ENCODE results near the gene AKAP4.

AKAP4 gene

DNA sequence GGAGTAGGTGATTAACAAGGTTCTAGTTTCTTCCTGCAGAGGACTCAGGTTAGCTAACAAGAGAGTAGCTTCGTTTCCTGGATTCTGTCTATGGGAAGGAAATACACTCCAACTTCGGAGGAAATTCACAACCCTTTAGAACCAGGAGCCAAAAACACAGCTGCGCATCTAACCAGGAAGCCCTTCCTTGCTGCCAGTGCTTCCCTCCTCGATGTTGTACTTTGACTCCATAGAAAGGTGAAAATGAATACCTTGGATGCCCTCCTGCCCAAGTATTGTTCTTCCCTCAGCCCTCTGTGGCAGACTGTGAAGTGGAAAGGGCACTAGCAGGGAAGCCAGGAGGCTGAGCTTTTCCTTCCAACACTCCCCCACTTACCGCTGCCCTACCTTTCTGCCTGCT lies 35.1 kb downstream of the AKAP4 start:
- POLR2A ChIA-PET = no interaction called here

DNA sequence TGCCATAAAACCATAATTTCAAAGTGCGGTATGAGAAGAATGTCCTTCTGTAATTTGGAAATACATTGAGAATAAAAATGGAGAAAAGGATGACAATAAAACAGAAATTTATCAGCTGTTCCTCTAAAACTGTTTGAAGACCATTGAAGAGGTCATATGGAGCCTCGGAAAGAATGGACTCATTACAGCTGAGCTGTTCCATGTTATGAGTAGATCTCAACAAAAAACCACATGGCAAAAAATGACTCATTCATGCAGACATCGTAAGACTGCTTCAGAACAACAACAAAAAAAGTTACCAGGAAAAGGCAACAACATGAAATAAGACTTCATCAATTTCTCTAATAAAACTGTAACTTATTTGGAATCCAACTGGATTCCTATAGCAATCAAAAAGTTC lies 39.7 kb downstream of the AKAP4 start:
- DNase-seq (ENCODE audit: low read depth, low spot score) = no peak
- TF ChIP-seq, protein P1, sequence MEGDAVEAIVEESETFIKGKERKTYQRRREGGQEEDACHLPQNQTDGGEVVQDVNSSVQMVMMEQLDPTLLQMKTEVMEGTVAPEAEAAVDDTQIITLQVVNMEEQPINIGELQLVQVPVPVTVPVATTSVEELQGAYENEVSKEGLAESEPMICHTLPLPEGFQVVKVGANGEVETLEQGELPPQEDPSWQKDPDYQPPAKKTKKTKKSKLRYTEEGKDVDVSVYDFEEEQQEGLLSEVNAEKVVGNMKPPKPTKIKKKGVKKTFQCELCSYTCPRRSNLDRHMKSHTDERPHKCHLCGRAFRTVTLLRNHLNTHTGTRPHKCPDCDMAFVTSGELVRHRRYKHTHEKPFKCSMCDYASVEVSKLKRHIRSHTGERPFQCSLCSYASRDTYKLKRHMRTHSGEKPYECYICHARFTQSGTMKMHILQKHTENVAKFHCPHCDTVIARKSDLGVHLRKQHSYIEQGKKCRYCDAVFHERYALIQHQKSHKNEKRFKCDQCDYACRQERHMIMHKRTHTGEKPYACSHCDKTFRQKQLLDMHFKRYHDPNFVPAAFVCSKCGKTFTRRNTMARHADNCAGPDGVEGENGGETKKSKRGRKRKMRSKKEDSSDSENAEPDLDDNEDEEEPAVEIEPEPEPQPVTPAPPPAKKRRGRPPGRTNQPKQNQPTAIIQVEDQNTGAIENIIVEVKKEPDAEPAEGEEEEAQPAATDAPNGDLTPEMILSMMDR (IDR thresholded peaks at IDR 0.05; ENCODE audit: insufficient read depth, low read length, missing control alignments) = no peak

More for the DNA sequence above, 35.1 kb downstream of the AKAP4 start:
- no peak overlapping the region for H3K4me3 ChIP-seq (ENCODE audit: low read depth, low read length)
- CTCF ChIA-PET = no interaction called here
- TF ChIP-seq, protein P1 (IDR thresholded peaks at IDR 0.05; ENCODE audit: insufficient read depth, low read length, missing control alignments) = no peak
- DNase-seq (ENCODE audit: low read depth, low spot score) = no peak

DNA sequence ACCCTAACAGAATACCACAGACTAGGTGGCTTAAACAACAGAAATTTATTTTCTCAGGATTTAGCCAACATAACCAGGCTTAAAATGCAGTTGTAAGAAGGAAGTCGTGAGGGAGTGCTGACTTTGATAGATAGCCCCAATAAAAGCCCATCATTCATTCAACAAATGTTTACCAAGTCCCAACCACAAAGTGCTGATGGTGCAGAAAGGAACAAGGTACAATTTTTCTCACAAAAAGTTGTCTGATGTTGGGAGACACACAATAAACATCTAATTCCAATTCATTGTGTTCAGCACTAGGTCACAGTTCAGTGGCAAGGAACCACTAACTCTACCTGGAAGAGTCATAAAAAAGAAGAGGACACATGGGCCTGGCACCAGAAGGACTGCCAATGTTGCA lies 42.2 kb downstream of the AKAP4 start:
- TF ChIP-seq, protein P1 (IDR thresholded peaks at IDR 0.05; ENCODE audit: insufficient read depth, low read length, missing control alignments) = no peak
- CTCF ChIA-PET = no interaction called here
- POLR2A ChIA-PET = no interaction called here
- DNase-seq (ENCODE audit: low read depth, low spot score) = no peak
- H3K4me3 ChIP-seq (ENCODE audit: low read depth, low read length) = no peak overlapping the region

More for the DNA sequence above, 39.7 kb downstream of the AKAP4 start:
- ChIA-PET POLR2A (no interaction called here), CTCF (no interaction called here)
- H3K4me3 ChIP-seq (ENCODE audit: low read depth, low read length) = no peak overlapping the region

DNA sequence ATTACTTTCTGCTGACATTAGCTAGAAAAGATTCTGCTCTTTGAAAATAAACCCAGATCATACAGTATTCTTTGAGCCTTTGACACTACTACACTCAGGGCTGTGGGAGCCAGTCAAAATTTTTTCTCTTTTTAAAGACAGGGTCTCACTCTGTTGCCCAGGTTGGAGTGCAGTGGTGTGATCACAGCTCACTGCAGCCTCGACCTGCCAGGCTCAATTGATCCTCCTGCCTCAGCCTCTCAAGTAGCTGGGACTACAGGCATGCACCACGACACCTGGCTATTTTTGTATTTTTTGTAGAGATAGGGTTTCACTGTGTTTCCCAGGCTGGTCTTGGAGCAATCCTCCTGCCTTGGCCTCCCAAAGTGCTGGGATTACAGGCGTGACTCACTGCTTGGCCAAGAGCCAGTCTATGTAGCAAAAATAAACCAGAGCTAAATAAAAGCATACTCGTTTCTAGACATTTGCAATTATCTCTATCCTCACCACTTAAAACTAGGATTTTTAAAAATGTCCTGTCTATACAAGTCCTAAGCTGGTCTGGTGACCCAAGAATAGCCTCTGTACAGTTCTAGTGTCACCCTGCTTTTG lies 43.2 kb downstream of the AKAP4 start:
- CTCF ChIA-PET = no interaction called here
- H3K4me3 ChIP-seq (ENCODE audit: low read depth, low read length) = no peak overlapping the region

DNA sequence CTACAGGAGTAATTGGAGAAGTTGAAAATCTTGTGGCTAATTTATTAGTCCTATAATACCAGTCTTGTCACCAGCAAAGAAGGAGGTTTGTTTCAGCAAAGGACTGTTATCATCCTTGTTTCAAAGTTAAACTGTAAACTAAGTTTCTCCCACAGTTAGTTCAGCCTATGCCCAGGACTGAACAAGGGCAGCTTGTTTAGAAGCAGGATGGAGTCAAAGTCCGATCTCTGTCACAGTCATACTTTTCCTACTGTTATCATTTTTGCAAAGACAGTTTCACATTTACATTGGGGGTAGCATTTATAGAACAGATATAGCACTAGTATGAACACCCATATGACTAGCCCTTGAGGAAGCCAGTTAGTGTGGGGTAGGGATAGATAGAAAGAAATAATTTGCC lies 46.4 kb downstream of the AKAP4 start:
- no peak for DNase-seq (ENCODE audit: low read depth, low spot score)
- TF ChIP-seq, protein P1 (IDR thresholded peaks at IDR 0.05; ENCODE audit: insufficient read depth, low read length, missing control alignments) = no peak
- no peak overlapping the region for H3K4me3 ChIP-seq (ENCODE audit: low read depth, low read length)
- POLR2A ChIA-PET = no interaction called here
- CTCF ChIA-PET = no interaction called here

More for the DNA sequence above, 43.2 kb downstream of the AKAP4 start:
- DNase-seq (ENCODE audit: low read depth, low spot score) = no peak
- TF ChIP-seq, protein P1 (IDR thresholded peaks at IDR 0.05; ENCODE audit: insufficient read depth, low read length, missing control alignments) = no peak
- POLR2A ChIA-PET = no interaction called here

DNA sequence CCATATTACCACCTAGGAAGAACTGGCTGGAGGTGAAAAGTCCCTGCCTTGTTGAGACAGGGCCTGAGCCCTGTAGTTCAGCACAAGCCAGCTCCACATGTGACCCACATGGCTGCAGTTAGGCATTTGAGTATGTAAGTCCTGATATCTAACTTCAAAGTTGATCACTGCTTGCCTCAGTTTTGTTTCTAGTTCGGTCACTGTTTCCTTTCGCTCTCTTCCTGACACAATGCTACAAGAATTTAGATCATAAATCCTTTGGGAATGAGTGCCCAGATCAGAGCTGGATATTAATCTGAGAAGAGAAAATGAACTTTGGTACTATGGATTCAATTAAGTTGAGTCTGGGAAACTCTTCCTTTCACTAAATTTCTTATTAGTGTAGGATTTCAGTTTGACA lies 48.4 kb downstream of the AKAP4 start:
- no peak overlapping the region for H3K4me3 ChIP-seq (ENCODE audit: low read depth, low read length)
- TF ChIP-seq, protein P1 (IDR thresholded peaks at IDR 0.05; ENCODE audit: insufficient read depth, low read length, missing control alignments) = no peak
- POLR2A ChIA-PET = no interaction called here
- CTCF ChIA-PET = no interaction called here
- DNase-seq (ENCODE audit: low read depth, low spot score) = no peak
